Brain pericyte (primary cell): ENCODE data around the gene NCOA1.
"Not testable (repeated sequence)": the region's sequence is repeated elsewhere in the genome, so short reads cannot be mapped to it uniquely, and the experiment has no call there.

Source experiments
- DNase-seq: peaks from one replicate; pipeline ENCODE4 v3.0.0-alpha.2; 2012; ENCODE audit warnings: low read depth, low spot score

The NCOA1 gene

DNA sequence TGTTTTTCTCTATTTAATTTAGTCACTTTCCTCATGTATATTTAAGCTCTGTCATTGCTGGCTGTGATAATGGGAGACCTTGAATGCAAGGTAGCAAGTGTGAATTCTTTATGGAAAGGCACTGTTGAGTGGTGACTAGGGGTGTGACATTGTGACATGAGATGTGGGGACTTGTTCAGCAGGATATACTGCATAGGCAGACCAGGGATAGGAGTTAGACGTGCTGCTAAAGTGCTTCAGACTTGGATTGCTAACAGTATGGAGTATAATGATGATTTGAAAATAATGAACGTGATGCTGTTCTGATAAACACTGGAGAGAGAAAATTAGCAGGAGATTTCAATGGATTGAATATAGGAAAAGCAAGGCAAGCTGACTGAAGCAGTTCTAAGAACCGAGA lies 135.1 kb downstream of the NCOA1 start:
- DNase-seq = no peak

DNA sequence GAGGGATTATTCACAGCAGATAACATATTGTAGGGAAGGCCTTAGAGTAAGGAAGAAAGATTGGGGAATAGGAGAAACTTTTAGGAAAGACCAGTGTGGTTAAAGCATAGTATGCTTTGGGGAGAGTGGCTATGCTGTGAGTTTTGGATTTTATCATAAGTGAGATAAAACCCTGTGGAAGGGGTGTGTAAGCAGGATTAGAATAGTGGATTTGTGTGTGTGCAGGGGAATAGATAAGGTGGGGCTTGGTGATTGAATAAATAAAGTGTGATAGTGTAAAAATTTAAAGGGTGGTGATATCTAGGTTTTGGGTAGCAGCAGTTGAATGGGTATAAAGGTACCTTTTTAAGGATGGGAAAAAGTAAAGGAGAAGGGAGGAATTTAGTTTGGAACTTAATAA lies 137.7 kb downstream of the NCOA1 start:
- DNase-seq = no peak

DNA sequence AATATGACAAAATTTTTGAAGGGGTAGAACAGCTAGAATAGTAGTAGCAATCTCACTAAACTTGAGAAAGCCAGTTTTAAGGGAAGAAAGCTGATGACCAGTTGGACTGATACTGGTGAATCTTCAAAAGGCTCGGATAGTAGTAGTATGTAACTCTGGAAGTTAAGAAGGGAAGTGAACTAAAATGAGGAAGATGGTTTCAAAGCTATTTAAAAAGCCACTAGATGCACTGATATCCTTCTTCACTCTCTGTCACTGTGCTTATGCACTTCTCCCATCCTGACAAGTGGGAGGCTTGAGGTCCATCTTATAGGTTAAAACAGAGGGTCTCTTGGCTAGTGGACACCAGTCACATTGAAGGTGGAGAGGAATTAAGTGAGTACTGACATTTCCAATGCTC lies 141.1 kb downstream of the NCOA1 start:
- DNase-seq = no peak

DNA sequence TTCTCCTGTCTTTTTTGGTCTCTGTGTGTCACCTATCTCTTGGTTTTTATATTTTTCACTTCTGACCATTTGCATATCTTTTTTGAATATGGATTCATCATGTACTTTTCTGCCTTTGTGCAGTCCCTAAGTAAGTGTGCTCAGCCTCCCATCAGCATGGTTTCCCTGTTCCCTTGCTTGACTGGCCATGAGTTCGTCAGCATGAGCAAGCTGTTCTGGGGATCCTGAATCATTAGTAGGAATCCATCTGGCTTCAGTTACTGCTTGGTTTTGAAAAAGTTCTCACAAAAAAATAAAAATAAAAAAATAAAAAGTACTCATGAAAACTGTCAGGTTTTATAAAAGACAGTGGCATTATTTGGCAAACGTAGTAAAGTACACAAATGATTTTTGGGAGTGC lies 144.1 kb downstream of the NCOA1 start:
- DNase-seq = no peak

DNA sequence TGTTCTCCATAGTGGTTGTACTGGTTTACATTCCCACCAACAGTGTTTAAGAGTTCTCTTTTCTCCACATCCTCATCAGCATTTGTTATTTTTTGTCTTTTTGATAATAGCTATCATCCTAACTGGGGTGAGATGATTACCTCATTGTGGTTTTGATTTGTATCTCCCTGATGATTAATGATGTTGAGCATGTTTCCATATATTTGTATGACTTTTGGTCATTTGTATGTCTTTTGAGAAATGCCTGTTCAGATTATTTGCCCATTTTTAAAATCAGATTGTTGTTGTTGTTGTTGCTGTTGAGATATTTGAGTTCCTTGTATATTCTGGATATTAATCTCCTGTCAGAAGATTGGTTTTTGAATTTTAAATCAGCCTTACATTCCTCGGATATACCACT lies 147.5 kb downstream of the NCOA1 start:
- DNase-seq = no peak

DNA sequence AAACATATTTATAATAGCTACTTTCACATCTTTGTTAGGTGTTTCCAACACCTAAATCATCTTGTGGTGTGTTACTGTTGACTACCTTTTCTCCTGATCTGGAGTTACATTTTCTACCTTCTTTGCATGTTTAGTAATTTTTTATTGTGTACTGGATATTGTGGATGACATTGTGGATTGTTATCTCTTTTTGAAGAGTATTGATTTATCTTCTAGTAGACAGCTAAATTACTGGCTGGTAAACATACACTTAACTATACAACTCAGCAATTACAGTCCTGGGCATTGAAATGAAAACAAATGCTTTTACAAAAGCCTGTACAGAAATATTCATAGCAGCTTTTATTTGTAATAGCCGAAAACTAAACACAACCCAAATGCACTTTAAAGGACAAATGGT lies 151.3 kb downstream of the NCOA1 start:
- no peak for DNase-seq

DNA sequence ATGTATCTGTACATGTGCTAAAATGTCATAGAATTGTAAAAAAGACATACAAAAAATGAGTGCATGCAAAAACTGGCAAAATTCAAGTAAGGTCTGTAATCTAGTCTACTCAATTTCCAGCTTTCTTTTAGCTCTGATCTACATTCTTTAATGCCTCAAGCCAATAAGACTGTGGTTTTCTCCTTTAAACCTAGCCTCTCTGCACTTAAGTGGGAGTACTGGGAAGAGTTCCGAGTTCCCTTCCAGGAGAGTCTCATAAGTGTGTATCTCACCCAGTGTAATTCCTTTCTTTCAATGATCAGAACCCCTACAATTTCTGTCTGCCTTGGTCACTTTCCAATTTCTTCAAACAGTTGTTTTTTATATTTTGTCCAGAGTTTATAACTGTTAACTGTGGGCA lies 152.0 kb downstream of the NCOA1 start:
- DNase-seq = no peak

DNA sequence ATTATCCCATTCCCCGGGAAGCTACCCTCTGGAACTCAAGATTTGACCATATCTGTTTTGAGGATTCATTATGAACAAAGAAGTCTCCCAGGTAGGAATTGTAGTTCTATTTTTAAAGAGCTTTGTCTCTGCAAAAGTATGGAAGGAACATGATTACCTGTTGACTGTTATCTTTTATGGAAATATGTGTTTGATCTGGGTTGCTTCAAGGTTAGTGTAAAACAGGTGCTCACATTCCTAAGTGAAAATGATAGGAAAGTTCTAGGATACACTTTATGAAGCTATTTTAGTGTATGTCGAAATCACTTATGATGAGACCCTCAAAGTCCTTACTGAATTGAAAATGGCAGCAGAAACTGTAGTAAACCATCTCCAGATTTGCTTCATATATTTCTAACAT lies 153.0 kb downstream of the NCOA1 start:
- DNase-seq = no peak

DNA sequence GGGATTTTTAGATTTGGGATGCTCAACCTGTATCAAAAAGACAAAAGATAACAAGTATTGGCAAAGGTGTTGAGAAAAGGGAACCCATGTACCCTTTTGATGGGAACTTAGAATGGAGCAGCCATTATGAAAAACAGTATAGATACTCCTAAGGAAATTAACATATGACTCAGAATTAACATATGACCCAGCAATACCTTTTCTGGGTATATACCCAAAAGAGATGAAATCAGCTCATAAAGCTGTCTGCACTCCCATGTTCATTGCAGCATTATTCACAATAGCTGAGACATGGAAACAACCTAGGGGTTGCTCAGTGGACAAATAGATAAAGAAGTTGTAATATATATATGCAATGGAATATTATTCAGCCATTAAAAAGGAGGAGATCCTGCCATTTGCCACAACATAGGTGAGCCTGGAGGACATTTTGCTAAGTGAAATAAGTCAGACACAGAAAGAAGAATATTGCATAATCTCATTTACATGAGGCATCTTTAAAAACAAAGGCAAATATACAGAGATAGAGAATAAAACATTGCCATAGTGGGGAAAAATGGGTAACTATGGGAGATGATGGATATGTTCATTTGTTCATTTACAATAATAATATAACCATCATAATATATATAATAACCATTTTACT lies 160.1 kb downstream of the NCOA1 start:
- DNase-seq = no peak

DNA sequence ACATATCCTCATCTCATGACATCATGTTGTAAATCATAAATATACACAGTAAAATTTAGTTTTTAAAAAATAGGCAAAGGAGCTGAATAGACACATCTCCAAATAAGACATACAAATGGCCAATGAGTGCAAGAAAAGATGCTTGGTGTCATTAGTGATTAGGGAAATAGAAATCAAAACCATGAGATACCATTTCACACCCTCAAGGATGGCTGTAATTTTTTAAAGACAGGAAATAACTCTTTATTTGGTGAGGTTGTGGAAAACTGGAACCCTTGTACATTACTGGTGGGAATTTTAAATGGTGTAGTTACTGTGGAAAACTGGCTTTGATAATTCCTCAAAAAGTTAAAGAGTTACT lies 160.6 kb downstream of the NCOA1 start:
- no peak for DNase-seq

DNA sequence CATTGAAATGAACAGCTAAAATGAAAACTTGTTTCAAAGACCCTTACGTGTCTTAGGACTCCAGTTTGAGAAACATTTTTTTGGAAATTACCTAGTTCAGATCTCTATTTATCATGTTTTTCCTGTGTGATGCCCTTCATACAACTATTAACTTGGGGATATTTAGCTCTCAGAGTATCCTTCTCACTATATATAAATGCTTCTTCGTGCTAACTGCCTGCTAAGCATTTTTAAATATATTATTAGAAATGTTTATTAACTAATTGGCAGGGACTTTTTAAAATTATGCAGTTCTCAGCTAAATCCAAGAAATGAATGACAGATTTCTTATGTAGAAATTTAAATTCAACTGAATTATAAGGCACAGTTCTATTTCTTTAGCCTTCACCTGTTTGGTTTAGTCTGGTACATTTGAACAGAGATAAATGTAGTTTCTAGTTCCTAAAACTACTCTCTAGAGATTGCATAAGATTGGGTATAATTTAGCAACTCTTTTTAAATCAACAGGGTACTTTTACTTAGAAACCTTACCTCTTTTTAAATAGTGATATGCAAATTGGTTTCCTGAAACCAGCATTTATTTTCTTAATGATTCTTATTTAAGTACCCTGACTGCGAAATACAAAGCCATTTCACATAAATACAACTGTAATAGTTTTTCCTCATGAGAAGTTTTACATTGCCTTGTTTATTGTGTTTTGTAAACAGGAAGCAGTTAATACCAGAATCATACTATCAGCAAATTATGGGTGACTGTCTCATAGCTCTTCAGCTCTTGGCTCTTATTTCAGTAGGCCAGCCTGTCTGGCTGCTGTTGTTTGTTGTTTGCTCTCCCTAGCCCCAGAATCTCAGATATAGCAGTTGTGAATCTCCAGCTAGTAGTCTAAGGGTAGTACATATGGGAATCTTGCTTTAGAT lies 161.5 kb downstream of the NCOA1 start:
- no peak for DNase-seq

DNA sequence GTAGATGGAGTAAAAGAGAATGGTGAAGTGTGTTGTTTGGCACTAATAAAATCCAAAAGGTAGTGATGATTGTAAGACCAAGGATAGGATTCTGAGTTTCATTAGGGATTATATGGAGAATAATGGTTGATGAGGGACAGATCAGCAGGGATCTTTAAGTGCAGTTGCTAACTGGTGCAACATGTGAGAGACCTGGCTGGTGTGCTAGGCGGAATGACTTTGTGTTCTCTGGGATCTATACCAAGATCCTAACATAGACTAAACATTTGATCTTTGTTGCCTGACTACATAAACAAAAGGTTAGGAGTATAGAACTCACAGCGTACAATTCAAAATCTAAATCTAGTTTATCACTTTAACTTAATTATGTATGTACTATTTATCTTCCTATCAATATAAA lies 166.8 kb downstream of the NCOA1 start:
- DNase-seq = no peak

DNA sequence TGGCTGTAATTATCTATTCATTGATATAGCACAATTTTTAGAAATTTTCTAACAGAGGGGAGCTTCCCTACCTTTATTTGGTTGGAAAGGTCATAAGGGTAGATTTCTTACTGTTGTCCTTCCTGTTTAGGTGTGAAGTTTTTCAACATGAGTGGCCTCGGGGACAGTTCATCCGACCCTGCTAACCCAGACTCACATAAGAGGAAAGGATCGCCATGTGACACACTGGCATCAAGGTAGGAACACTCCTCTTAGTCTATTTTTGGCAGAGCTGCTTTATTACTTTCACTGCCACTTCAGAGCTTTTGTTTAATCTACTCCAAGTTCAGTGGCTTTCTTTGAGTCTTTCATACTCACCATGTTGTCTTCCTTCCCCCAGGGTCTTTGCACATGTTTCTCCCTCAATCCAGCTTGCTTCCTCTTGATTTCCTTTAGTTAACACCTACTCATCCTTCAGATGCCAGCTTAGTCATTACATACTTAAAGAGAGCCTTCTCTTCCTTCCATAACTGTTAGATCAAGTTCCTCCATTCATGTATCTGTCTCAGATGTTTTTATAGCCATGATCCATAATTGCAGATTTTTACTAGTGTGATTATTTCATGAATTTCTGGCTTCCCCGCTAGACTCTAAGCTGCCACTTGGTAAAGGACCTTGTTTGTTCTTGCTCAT lies 167.6 kb downstream of the NCOA1 start:
- no peak for DNase-seq

DNA sequence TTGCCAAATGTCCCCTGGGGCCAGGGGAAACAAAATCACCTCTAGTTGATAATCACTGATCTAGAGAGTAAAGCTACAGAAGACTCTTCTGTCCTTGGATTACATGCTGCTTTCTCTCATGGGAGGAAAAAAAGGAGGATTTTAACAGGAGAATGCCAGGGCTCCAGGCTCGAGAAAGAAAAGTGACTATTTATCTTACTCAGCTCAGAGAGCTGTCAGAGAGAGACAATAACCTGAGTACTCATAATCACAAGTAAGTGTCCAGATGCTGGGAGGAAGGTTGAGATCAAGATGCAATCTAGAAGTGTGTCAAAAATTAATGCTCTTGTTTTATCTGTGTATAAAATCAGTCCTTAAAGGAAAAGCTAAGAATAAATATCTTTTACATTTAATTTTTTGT lies 168.8 kb downstream of the NCOA1 start:
- no peak for DNase-seq

DNA sequence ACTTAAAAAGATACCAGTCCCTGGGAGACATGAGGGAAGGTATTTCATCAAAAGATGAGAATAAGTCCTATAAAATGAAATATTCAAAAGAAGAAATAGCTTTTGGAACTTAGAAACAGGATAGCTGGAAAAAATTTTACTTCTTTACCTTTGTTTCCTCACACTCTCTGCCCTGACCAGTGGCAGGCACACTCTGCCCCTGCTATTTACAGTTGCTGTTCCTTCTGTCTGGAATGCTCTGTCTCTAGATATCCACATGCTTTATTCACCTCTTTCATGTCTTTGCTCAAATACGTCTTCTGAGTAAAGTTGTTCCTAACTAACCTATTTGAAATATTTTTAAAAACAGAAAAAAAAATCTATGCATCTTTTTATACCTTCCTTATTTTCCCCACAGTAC lies 176.5 kb downstream of the NCOA1 start:
- no peak for DNase-seq

DNA sequence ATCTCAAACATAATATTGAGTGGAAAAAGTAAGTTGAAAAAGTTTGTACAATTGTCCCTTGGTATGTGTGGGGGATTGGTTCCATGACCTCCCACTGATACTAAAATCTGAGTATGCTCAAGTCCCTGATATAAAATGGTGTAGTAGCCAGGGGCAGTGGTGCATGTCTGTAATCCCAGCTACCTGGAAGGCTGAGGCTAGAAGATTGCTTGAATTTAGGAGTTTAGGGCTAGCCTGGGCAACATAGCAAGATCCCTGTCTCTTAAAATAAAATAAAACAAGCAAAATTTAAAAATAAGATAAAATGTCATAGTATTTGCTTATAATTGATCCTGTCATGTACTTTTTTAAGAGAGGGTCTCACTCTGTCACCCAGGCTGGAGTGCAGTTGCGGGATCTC lies 180.2 kb downstream of the NCOA1 start:
- DNase-seq = no peak

DNA sequence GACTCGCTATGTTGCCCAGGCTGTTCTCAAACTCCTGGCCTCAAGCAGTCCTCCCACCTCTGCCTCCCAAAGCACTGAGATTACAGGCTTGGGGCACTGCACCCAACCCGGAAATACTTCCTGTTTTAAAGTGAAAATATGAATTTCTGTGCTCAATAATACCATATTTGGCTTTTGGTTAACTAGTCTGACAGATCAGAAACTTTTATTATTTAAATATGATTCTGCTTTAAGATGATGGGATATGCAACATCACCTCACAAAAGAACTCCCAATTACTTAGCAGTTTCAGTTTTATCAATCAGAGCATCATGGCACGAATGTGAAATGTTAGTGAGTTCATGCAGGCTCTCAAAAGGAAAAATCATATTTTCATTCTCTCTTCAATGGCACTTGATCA lies 181.5 kb downstream of the NCOA1 start:
- no peak for DNase-seq

DNA sequence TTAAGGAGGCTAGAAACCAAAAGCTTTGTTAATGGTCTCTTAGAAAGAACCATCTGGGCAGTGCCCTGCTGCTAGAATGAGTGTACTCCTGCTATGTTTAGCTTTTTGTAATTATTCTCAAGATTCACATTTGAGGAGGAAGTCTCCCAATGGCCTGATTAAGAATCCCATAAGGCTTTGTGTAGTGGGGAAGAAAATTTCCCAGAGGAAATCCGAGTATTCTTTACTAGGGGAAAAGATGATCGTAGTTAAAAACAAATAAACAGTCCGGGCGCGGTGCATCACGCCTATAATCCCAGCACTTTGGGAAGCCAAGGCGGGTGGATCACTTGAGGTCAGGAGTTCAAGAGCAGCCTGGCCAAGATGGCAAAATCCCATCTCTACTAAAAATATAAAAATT lies 184.3 kb downstream of the NCOA1 start:
- DNase-seq = no peak

DNA sequence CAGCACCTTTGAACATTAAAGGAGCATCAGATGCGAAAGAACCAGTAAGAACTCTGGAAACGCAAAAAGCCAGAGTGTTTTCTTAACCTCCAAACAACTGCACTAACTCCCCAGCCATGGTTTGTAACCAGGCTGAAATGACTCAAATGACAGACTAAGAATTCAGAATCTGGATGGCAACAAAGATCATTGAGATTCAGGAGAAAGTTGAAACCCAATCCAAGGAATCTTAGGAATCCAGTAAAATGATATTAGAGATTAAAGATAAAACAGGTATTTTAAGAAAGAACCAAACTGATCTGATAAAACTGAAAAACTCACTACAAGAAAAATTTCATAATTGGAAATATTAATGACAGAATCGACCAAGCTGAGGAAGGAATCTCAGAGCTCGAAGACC lies 185.4 kb downstream of the NCOA1 start:
- no peak for DNase-seq

DNA sequence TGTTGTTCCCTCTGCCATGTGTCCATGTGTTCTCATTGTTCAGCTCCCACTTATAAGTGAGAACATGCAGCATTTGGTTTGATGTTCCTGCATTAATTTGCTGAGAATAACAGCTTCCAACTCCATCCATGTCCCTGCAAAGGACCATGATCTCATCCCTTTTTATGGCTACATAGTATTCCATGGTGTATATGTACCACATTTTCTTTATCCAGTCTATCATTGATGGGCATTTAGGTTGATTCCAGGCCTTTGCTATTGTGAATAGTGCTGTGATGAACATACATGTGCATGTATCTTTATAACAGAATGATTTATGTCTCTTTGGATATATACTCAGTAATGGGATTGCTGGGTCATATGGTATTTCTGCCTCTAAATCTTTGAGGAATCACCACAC lies 187.0 kb downstream of the NCOA1 start:
- not testable (repeated sequence) for DNase-seq

DNA sequence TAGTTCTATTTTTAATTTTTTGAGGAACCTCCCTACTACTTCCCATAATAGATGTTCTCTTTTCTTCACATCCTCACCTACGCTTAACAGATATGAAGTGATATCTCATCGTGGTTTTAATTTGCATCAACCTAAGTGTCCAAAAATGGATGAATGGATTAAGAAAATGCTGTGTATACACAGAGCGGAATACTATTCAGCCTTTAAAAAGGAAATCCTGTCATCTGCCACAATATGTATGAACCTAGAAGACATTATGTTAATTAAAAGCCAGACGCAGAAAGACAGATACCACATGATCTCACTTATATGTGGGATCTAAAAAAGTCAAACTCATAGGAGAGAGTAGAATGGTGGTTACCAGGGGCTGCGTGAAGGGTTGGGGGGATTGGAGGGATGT lies 189.1 kb downstream of the NCOA1 start:
- DNase-seq = no peak

DNA sequence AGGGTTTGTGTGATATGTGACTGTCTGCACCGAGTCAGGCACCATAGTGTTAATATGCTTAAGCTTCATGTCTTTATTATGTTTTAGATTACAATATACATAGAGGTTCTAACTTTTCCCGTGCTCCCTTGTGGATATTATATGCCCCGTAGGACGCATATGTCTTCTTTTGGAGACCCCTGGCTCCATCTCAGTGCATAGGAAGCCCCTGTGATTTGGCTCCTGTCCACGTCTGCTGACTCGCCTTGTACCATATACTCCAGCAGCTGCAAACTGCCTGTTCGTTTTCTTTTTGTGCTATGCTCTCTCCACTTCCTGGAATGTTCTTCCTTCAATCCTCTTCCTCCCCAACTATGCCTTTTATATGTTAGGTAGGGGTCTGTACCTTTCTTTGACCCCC lies 191.2 kb downstream of the NCOA1 start:
- DNase-seq = no peak

DNA sequence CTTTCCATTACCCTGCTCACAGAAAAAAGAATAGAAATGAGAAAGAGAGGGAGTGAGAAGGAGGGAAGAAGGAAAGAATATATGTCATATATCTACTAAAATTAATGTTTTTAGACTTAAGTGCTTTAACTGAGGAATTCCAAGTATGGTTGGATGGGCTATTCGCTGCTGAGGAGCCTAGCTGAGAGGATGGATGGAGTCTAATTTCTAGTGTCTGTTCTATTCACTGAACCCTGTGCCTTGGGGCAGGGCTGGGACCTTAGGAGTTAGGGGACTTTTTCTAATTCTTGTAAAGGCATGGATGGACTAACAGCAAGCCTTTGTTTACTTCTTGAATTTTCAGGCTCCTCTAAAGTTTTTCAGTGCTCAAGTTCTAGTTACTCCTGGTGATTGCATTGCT lies 192.4 kb downstream of the NCOA1 start:
- DNase-seq = no peak
